BLaER1 (cell line): ENCODE results near the gene SNAPIN.
"Not testable (repeated sequence)": the region's sequence is repeated elsewhere in the genome, so short reads cannot be mapped to it uniquely, and the experiment has no call there.

Source experiments
- H3K27ac ChIP-seq: shearing (Covaris generic); formaldehyde crosslinking; 2 replicates; pipeline ENCODE4 v1.8.1; 2022
- H3K27me3 ChIP-seq: shearing (Covaris generic); formaldehyde crosslinking; 2 replicates; pipeline ENCODE4 v1.8.1; 2022
- H3K36me3 ChIP-seq: shearing (Covaris generic); formaldehyde crosslinking; 2 replicates; pipeline ENCODE4 v1.8.1; 2022
- H3K4me1 ChIP-seq: shearing (Covaris generic); formaldehyde crosslinking; 2 replicates; pipeline ENCODE4 v1.8.1; 2022
- H3K4me2 ChIP-seq: shearing (Covaris generic); formaldehyde crosslinking; 2 replicates; pipeline ENCODE4 v1.8.1; 2022
- H3K4me3 ChIP-seq: shearing (Covaris generic); formaldehyde crosslinking; 2 replicates; pipeline ENCODE4 v1.8.1; 2022
- H3K9ac ChIP-seq: shearing (Covaris generic); formaldehyde crosslinking; 2 replicates; pipeline ENCODE4 v1.8.1; 2022
- H3K9me3 ChIP-seq: shearing (Covaris generic); formaldehyde crosslinking; 2 replicates; pipeline ENCODE4 v1.8.1; 2022
- H4K20me1 ChIP-seq: shearing (Covaris generic); formaldehyde crosslinking; 2 replicates; pipeline ENCODE4 v1.8.1; 2022
- Cebpa-rat ChIP-seq: shearing (Covaris generic); IDR thresholded peaks from 2 replicates; pipeline ENCODE4 v1.8.1; 2022

SNAPIN gene

DNA sequence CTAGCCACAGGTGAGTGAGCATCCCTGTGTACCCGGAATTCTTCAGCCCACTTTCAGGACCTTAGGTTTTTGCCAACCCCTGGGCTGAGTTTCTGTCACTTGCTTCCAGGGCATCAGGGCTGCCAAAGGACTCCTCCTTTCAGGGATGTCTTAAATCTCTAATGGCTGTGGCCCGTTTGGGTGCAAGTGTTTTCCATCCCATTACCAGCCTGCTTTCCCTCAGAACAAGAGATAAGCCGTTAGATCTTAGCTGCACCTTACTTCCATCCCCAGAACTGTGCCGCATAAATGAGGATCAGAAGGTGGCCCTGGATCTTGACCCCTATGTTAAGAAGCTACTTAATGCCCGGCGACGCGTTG is 652 bp downstream of the SNAPIN start:
- H4K20me1 ChIP-seq: peaks cover 42% of the 10 kb centered on the region

GRCh38 chr1:153659656-153660055 is 1.2 kb downstream of the SNAPIN start:
- peak overlapping the region; percentile 87; the same call in 1 of the 2 replicates for H3K27ac ChIP-seq
- H3K9ac ChIP-seq: peak overlapping the region; percentile 91
- peaks cover 47% of the 10 kb centered on the region for H4K20me1 ChIP-seq
- H3K4me1 ChIP-seq: peaks cover 29% of the 10 kb centered on the region
- H3K36me3 ChIP-seq: peaks cover 49% of the 10 kb centered on the region
- H3K27me3 ChIP-seq: no peaks in the 10 kb centered on the region
- no peaks in the 10 kb centered on the region for H3K9me3 ChIP-seq
- peak overlapping the region; percentile 83 for H3K4me3 ChIP-seq
- no peak for TF ChIP-seq Cebpa-rat
- peak overlapping the region; percentile 95 for H3K4me2 ChIP-seq

More for the DNA sequence above, 652 bp downstream of the SNAPIN start:
- H3K9ac ChIP-seq: peak overlapping the region; percentile 91
- peaks cover 44% of the 10 kb centered on the region for H3K36me3 ChIP-seq
- H3K4me1 ChIP-seq: peaks cover 29% of the 10 kb centered on the region
- TF ChIP-seq Cebpa-rat: no peak
- peak overlapping the region; percentile 83 for H3K4me3 ChIP-seq
- no peaks in the 10 kb centered on the region for H3K27me3 ChIP-seq
- no peaks in the 10 kb centered on the region for H3K9me3 ChIP-seq
- H3K27ac ChIP-seq: peak overlapping the region; percentile 87
- peak overlapping the region; percentile 95 for H3K4me2 ChIP-seq

DNA sequence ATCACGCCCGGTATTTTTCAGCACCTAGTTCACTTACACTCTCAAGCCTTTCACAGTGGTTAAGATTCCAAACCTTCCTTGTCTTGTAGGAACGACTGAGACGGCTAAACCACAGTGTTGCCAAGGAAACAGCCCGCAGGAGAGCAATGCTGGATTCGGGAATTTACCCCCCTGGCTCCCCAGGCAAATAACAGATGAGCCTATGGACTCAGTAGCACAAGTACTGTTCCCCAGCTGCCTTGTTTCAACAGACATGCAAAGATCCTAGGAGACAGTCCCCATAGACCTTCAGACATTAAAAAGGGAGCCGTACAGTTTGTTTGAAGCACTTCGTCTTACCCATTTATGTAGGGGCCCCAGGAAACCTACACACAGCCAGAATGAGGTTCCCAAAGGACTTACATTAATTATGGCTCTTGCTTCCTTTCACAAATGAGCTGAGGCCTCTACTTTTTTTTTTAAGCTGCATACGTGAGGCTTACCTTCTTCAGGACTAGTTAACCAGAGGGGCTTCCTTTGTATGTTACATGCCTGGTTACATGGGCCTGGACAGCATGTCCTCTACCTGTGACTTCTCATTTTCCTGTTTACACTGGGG is 2.7 kb downstream of the SNAPIN start:
- H3K27me3 ChIP-seq: no peaks in the 10 kb centered on the region
- H3K27ac ChIP-seq: 0 out of 2 replicates have a peak overlapping the region, but pooled peaks have one; percentile 22
- TF ChIP-seq Cebpa-rat: no peak
- H3K4me1 ChIP-seq: peaks cover 29% of the 10 kb centered on the region
- H4K20me1 ChIP-seq: peaks cover 59% of the 10 kb centered on the region
- peak overlapping the region; percentile 38; the same call in 1 of the 2 replicates for H3K9ac ChIP-seq
- no peak overlapping the region for H3K4me3 ChIP-seq
- peak overlapping the region; percentile 32; the same call in 1 of the 2 replicates for H3K4me2 ChIP-seq
- no peaks in the 10 kb centered on the region for H3K9me3 ChIP-seq
- H3K36me3 ChIP-seq: peaks cover 65% of the 10 kb centered on the region

DNA sequence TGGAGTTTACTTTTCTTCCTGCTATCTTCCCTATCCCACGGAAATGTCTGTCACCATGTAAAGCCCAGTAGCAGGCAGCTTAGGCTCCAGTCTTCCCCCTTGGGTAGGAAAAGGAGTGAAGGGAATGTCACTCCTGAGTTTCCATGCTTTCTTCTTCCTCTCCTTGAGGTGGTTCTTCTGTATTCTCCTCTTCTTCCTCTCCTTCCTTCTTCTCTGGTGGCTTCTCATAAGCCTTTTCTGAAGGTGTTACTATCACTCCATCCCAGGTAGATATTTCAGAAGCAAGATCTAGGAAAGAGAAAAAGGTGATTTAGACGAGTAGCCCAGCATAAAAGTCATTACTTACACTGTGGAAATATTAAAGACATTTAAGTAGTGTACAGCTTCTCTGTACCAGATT is 3.8 kb downstream of the SNAPIN start:
- H3K4me3 ChIP-seq: no peak overlapping the region
- no peak overlapping the region for H3K4me2 ChIP-seq
- H3K36me3 ChIP-seq: peaks cover 75% of the 10 kb centered on the region
- TF ChIP-seq Cebpa-rat: no peak
- peaks cover 29% of the 10 kb centered on the region for H3K4me1 ChIP-seq
- H3K27me3 ChIP-seq: no peaks in the 10 kb centered on the region
- H3K27ac ChIP-seq: no peak overlapping the region
- H3K9ac ChIP-seq: no peak overlapping the region
- H4K20me1 ChIP-seq: peaks cover 70% of the 10 kb centered on the region
- H3K9me3 ChIP-seq: no peaks in the 10 kb centered on the region

- Histone ChIP-seq H3K4me3 (no peak overlapping the region), H3K4me1 (peaks cover 30% of the 10 kb centered on the region), H3K9me3 (no peaks in the 10 kb centered on the region), H3K9ac (no peak overlapping the region), H3K36me3 (peaks cover 85% of the 10 kb centered on the region), H4K20me1 (peaks cover 78% of the 10 kb centered on the region), H3K4me2 (no peak overlapping the region), H3K27me3 (no peaks in the 10 kb centered on the region), H3K27ac (no peak overlapping the region)
- TF ChIP-seq Cebpa-rat: no peak
Observed at GRCh38 chr1:153663211-153663610, 4.7 kb downstream of the SNAPIN start.

DNA sequence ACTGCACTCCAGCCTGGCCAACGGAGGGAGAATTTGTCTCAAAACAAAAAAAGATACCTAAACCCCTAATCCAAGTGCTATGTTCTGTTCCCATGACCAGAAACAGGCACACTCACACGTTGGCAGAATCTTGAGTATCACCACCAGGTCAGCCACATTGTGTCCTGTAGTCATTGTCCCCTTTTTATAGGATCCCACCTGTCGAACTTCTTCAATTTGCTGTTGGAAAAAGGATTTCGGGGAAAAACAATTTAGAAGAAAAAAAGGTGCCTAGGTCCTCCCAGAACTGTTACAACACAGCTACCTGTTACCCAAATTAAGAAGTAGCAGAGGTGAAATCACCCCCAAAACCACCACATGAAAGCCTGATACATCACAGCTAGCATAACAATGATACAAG is 8.9 kb downstream of the SNAPIN start:
- peaks cover 22% of the 10 kb centered on the region for H3K4me1 ChIP-seq
- peak overlapping the region; percentile 93; the same call in 1 of the 2 replicates for H3K4me2 ChIP-seq
- no peak overlapping the region for H3K4me3 ChIP-seq
- H3K36me3 ChIP-seq: peaks cover 73% of the 10 kb centered on the region
- TF ChIP-seq Cebpa-rat: no peak
- H3K27ac ChIP-seq: no peak overlapping the region
- no peaks in the 10 kb centered on the region for H3K9me3 ChIP-seq
- no peak overlapping the region; the same call in 1 of the 2 replicates for H3K9ac ChIP-seq
- no peaks in the 10 kb centered on the region for H3K27me3 ChIP-seq
- peaks cover 67% of the 10 kb centered on the region for H4K20me1 ChIP-seq

- Histone ChIP-seq H3K4me3 (peak overlapping the region; percentile 86; the same call in 1 of the 2 replicates), H3K9ac (peak overlapping the region; percentile 97; the same call in 1 of the 2 replicates), H3K4me2 (peak overlapping the region; percentile 93), H3K4me1 (peaks cover 22% of the 10 kb centered on the region), H3K36me3 (peaks cover 62% of the 10 kb centered on the region), H4K20me1 (peaks cover 57% of the 10 kb centered on the region)
- not testable (repeated sequence) for H3K27me3 ChIP-seq, H3K27ac ChIP-seq, H3K9me3 ChIP-seq
Observed at GRCh38 chr1:153668672-153669071, 10.2 kb downstream of the SNAPIN start.

DNA sequence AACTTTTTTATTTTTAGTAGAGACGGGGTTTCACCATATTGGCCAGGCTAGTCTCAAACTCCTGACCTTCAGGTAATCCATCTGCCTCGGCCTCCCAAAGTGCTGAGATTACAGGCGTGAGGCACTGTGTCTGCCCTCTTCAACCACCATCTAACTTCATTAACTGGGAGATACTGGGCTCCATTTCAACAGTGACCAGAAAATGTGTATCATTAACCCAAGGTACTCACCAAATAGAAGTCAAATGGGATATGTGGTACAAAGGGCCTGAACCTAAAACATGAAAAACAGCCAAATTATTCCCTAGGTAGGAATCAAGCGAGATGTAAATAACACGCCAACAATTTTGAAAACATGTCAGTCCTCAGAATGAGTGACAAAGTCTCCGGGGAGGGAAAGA is 11.1 kb downstream of the SNAPIN start:
- Histone ChIP-seq H3K36me3 (peaks cover 52% of the 10 kb centered on the region), H3K27ac (peak overlapping the region; percentile 96; the same call in 1 of the 2 replicates), H3K9me3 (no peaks in the 10 kb centered on the region), H3K4me1 (peaks cover 22% of the 10 kb centered on the region), H4K20me1 (peaks cover 49% of the 10 kb centered on the region), H3K4me2 (peak overlapping the region; percentile 93), H3K9ac (peak overlapping the region; percentile 97), H3K27me3 (no peaks in the 10 kb centered on the region), H3K4me3 (peak overlapping the region; percentile 86)
- no peak for TF ChIP-seq Cebpa-rat

DNA sequence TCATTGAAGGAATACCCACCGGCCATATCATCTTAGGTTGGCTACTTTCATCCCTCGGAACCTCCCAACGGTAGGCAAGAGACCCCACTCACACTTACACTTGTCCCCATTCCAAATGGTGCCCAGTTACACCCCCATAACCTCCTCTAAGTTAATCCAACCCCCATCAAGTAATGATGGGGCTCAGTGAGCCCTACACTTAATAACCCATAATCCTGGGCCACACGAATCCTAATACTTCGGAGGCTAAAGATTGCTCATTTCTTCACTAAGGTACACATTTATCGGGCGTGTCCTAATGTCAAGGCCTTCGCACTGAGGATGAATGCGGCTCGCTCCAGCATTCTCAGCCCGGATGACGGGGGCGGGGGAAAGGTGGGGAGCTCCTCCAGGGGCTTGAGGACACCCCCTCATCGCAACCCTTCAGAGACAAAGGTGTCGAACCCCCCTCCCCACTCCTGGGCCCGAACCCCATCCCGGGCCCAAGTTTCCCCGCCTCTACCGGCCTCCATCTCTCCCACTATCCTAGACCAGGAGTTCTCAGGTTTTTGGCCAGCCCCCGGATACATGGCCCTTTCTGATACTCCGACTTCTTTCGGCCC is 11.9 kb downstream of the SNAPIN start:
- peak overlapping the region; percentile 86 for H3K4me3 ChIP-seq
- peaks cover 45% of the 10 kb centered on the region for H3K36me3 ChIP-seq

More for the DNA sequence above, 11.9 kb downstream of the SNAPIN start:
- Histone ChIP-seq H3K27ac (peak overlapping the region; percentile 96), H3K9me3 (no peaks in the 10 kb centered on the region), H3K27me3 (no peaks in the 10 kb centered on the region), H3K4me2 (peak overlapping the region; percentile 93), H3K4me1 (peaks cover 22% of the 10 kb centered on the region), H4K20me1 (peaks cover 45% of the 10 kb centered on the region), H3K9ac (peak overlapping the region; percentile 97)
- no peak for TF ChIP-seq Cebpa-rat
